ENCODE data around the gene CFAP43.

- TF ChIP-seq TBP (IDR thresholded peaks at IDR 0.05; ENCODE audit: low read depth, low read length) (no peak), SP1 (IDR thresholded peaks at IDR 0.05; ENCODE audit: low read depth, low read length) (no peak), CTCF (IDR thresholded peaks at IDR 0.05; ENCODE audit: control extremely low read depth in 1 of 3, insufficient read depth in 1 of 3, low read depth in 1 of 3, low read length in 3 of 3) (no peak), POLR2A (IDR thresholded peaks at IDR 0.05; ENCODE audit: control extremely low read depth in 1 of 2, low read depth in 2 of 2, low read length in 2 of 2) (no peak), TEAD4 (IDR thresholded peaks at IDR 0.05; ENCODE audit: low read depth, low read length) (no peak), TAF1 (IDR thresholded peaks at IDR 0.05; ENCODE audit: low read depth, low read length) (no peak), BACH1 (IDR thresholded peaks at IDR 0.05; ENCODE audit: low read length) (no peak), POLR2AphosphoS5 (IDR thresholded peaks at IDR 0.05; ENCODE audit: low read depth, low read length) (no peak), RXRA (IDR thresholded peaks at IDR 0.05; ENCODE audit: insufficient read depth, low read depth, low read length) (no peak), CEBPB (IDR thresholded peaks at IDR 0.05; ENCODE audit: low read depth, low read length) (no peak), GTF2F1 (IDR thresholded peaks at IDR 0.05; ENCODE audit: borderline replicate concordance, low read depth, low read length) (no peak), CBX8 (IDR thresholded peaks at IDR 0.05; ENCODE audit: borderline replicate concordance, low read depth, low read length) (no peak), ZNF274 (IDR thresholded peaks at IDR 0.05; ENCODE audit: borderline replicate concordance, extremely low read depth, low read length) (no peak), USF2 (IDR thresholded peaks at IDR 0.05; ENCODE audit: low read length) (no peak)
Measured at GRCh38 chr10:104081998-104082397, 150.2 kb downstream of the CFAP43 start.

Measured in H1 (cell line).